KMS-11 (cell line): Measurements from ENCODE around the gene OR52L1.
A peak's percentile ranks its signal among the peaks of the same experiment; 100 is the strongest.

Experiments
- H2AFZ ChIP-seq: fragments of 200-600 bp; sonication (generic); 2 replicates; pipeline ENCODE4 v1.6.1; 2016; ENCODE audit warnings: antibody characterized with exemption, mixed run types, low read depth
- H3K27ac ChIP-seq: fragments of 200-600 bp; sonication (generic); 2 replicates; pipeline ENCODE4 v1.6.1; 2016; ENCODE audit warnings: mild to moderate bottlenecking, mixed run types
- H3K27me3 ChIP-seq: fragments of 200-600 bp; sonication (generic); 2 replicates; pipeline ENCODE4 v1.6.1; 2017; ENCODE audit warnings: mild to moderate bottlenecking, low read depth, mixed run types, moderate library complexity; ENCODE audit not compliant: insufficient read depth
- H3K36me3 ChIP-seq: fragments of 200-600 bp; sonication (generic); 2 replicates; pipeline ENCODE4 v1.6.1; 2017; ENCODE audit warnings: mild to moderate bottlenecking, mixed run types; ENCODE audit not compliant: insufficient read depth
- H3K4me1 ChIP-seq: fragments of 200-600 bp; sonication (generic); 2 replicates; pipeline ENCODE4 v1.6.1; 2016; ENCODE audit warnings: mild to moderate bottlenecking, low read depth, mixed run types; ENCODE audit not compliant: poor library complexity, severe bottlenecking
- H3K4me2 ChIP-seq: fragments of 200-600 bp; sonication (generic); 2 replicates; pipeline ENCODE4 v1.7.0; 2016; ENCODE audit warnings: mild to moderate bottlenecking, mixed run types
- H3K4me3 ChIP-seq: fragments of 200-600 bp; sonication (generic); IDR thresholded peaks from 2 replicates; pipeline ENCODE4 v1.6.1; 2017; ENCODE audit warnings: low read depth, low read length, mixed read lengths; ENCODE audit not compliant: insufficient read depth
- H3K79me2 ChIP-seq: fragments of 200-600 bp; sonication (generic); 2 replicates; pipeline ENCODE4 v1.6.1; 2016; ENCODE audit warnings: low read depth, mixed run types; ENCODE audit not compliant: insufficient read depth
- H3K9ac ChIP-seq: fragments of 200-600 bp; sonication (generic); 2 replicates; pipeline ENCODE4 v1.6.1; 2016; ENCODE audit warnings: mild to moderate bottlenecking, mixed run types
- H4K20me1 ChIP-seq: fragments of 200-600 bp; sonication (generic); 2 replicates; pipeline ENCODE4 v1.6.1; 2016; ENCODE audit warnings: mild to moderate bottlenecking, mixed run types; ENCODE audit not compliant: insufficient read depth
- CTCF ChIP-seq: fragments of 200-600 bp; sonication (generic); conservative IDR thresholded peaks from 2 replicates; pipeline ENCODE4 v1.6.1; 2017; ENCODE audit warnings: low read depth, mild to moderate bottlenecking, antibody characterized with exemption, low read length, moderate library complexity, mixed read lengths

Gene OR52L1

GRCh38 chr11:6022956-6023355 is 36.2 kb upstream of the OR52L1 start:
- H4K20me1 ChIP-seq, result no peaks in the 10 kb centered on the region
- no peaks in the 10 kb centered on the region for H3K36me3 ChIP-seq
- no peaks in the 10 kb centered on the region for H3K27me3 ChIP-seq
- no peak overlapping the region for H3K27ac ChIP-seq
- no peaks in the 10 kb centered on the region for H3K4me1 ChIP-seq
- no peaks in the 10 kb centered on the region for H3K79me2 ChIP-seq
- no peak overlapping the region for H3K4me3 ChIP-seq
- peak; percentile 61 for TF ChIP-seq CTCF
- H3K4me2 ChIP-seq, result no peak overlapping the region
- H3K9ac ChIP-seq, result no peak overlapping the region
- no peak overlapping the region for H2AFZ ChIP-seq

- Histone ChIP-seq H3K27me3 (no peaks in the 10 kb centered on the region), H3K9ac (no peak overlapping the region), H3K27ac (no peak overlapping the region), H4K20me1 (no peaks in the 10 kb centered on the region), H3K4me1 (no peaks in the 10 kb centered on the region), H3K79me2 (no peaks in the 10 kb centered on the region), H3K4me2 (no peak overlapping the region), H3K4me3 (no peak overlapping the region), H3K36me3 (no peaks in the 10 kb centered on the region), H2AFZ (no peak overlapping the region)
- no peak for TF ChIP-seq CTCF
Measured at GRCh38 chr11:6013042-6013441, 26.3 kb upstream of the OR52L1 start.

GRCh38 chr11:6012035-6012668 is 25.4 kb upstream of the OR52L1 start:
- H3K27me3 ChIP-seq, result no peaks in the 10 kb centered on the region
- H2AFZ ChIP-seq, result no peak overlapping the region
- no peaks in the 10 kb centered on the region for H3K79me2 ChIP-seq
- no peaks in the 10 kb centered on the region for H3K36me3 ChIP-seq
- H3K27ac ChIP-seq, result no peak overlapping the region
- no peak overlapping the region for H3K4me2 ChIP-seq
- H4K20me1 ChIP-seq, result no peaks in the 10 kb centered on the region
- no peak overlapping the region for H3K4me3 ChIP-seq
- H3K4me1 ChIP-seq, result no peaks in the 10 kb centered on the region
- TF ChIP-seq CTCF, result no peak
- no peak overlapping the region for H3K9ac ChIP-seq

GRCh38 chr11:6006846-6007245 is 20.1 kb upstream of the OR52L1 start, which contains the start of gene OR56A4:
Gene OR56A4, minus strand, starts transcription at chr11:6006946. Its CDS starts 3,954 bp downstream, at chr11:6002992.
- H2AFZ ChIP-seq, result no peak within 1 kb of the TSS
- no peak within 1 kb of the TSS for H3K4me3 ChIP-seq
- TF ChIP-seq CTCF, result no peak
- H3K4me1 ChIP-seq, result no peaks in the 10 kb centered on the region
- no peaks in the 10 kb centered on the region for H3K36me3 ChIP-seq
- no peaks in the 10 kb centered on the region for H3K79me2 ChIP-seq
- H3K27ac ChIP-seq, result no peak within 1 kb of the TSS
- H3K9ac ChIP-seq, result no peak within 1 kb of the TSS
- no peaks in the 10 kb centered on the region for H4K20me1 ChIP-seq
- H3K27me3 ChIP-seq, result no peaks in the 10 kb centered on the region
- no peak within 1 kb of the TSS for H3K4me2 ChIP-seq
